Mesendoderm (in vitro differentiated cells): ENCODE measurements around the gene SLC35E4.

Experiments used
- DNase-seq: peaks from one replicate; pipeline ENCODE4 v3.0.0; 2013
- H2AK5ac ChIP-seq: 2 replicates; pipeline ENCODE4 v1.6.1; 2013; ENCODE audit warnings: low read length, inconsistent platforms
- H2BK120ac ChIP-seq: 2 replicates; pipeline ENCODE4 v1.6.1; 2013; ENCODE audit warnings: low read depth, mild to moderate bottlenecking, low read length, moderate library complexity, mixed read lengths
- H2BK15ac ChIP-seq: replicated peaks from 2 replicates; pipeline ENCODE4 v1.6.1; 2013; ENCODE audit warnings: low read depth, mild to moderate bottlenecking, moderate library complexity
- H2BK5ac ChIP-seq: 2 replicates; pipeline ENCODE4 v1.6.1; 2013; ENCODE audit warnings: low read length, inconsistent platforms
- H3K18ac ChIP-seq: 2 replicates; pipeline ENCODE4 v1.6.1; 2013; ENCODE audit warnings: mild to moderate bottlenecking, low read length, mixed read lengths
- H3K23ac ChIP-seq: one replicate; pipeline ENCODE4 v1.6.1; 2013; ENCODE audit warnings: low read length
- H3K27ac ChIP-seq: 2 replicates; pipeline ENCODE4 v1.5.1; 2013; ENCODE audit warnings: low read depth, mild to moderate bottlenecking, inconsistent platforms, low read length, moderate library complexity
- H3K27me3 ChIP-seq: 2 replicates; pipeline ENCODE4 v1.6.1; 2013; ENCODE audit warnings: low read length, control low read depth, mild to moderate bottlenecking, inconsistent platforms; ENCODE audit not compliant: insufficient read depth, poor library complexity
- H3K36me3 ChIP-seq: 2 replicates; pipeline ENCODE4 v1.6.1; 2013; ENCODE audit warnings: low read length, inconsistent platforms; ENCODE audit not compliant: control insufficient read depth, insufficient read depth
- H3K4ac ChIP-seq: one replicate; pipeline ENCODE4 v1.6.1; 2013; ENCODE audit warnings: low read depth, mild to moderate bottlenecking, low read length, moderate library complexity
- H3K4me1 ChIP-seq: 2 replicates; pipeline ENCODE4 v1.6.1; 2013; ENCODE audit warnings: low read depth, low read length, inconsistent platforms; ENCODE audit not compliant: control insufficient read depth
- H3K4me2 ChIP-seq: 2 replicates; pipeline ENCODE4 v1.6.1; 2013; ENCODE audit warnings: low read length
- H3K4me3 ChIP-seq: 2 replicates; pipeline ENCODE4 v1.5.1; 2013; ENCODE audit warnings: mild to moderate bottlenecking, low read length
- H3K56ac ChIP-seq: one replicate; pipeline ENCODE4 v1.6.1; 2013; ENCODE audit warnings: low read length
- H3K79me1 ChIP-seq: 2 replicates; pipeline ENCODE4 v1.6.1; 2013; ENCODE audit warnings: low read length, inconsistent platforms
- H3K79me2 ChIP-seq: 2 replicates; pipeline ENCODE4 v1.6.1; 2013; ENCODE audit warnings: mild to moderate bottlenecking, low read length; ENCODE audit not compliant: control insufficient read depth, insufficient read depth
- H3K9ac ChIP-seq: 2 replicates; pipeline ENCODE4 v1.6.1; 2013; ENCODE audit warnings: low read length, inconsistent platforms
- H4K5ac ChIP-seq: one replicate; pipeline ENCODE4 v1.6.1; 2013; ENCODE audit warnings: low read length
- H4K8ac ChIP-seq: one replicate; pipeline ENCODE4 v1.6.1; 2013; ENCODE audit warnings: low read depth, mild to moderate bottlenecking, control low read depth, low read length, moderate library complexity
- WGBS: extraction: QIAGEN DNeasy Blood & Tissue Kit; methylation state at CpG from one replicate; pipeline ENCODE4 v1.1.7; 2013; ENCODE audit warnings: low lambda C conversion rate, missing lambda C conversion rate; ENCODE audit not compliant: insufficient coverage; ENCODE audit errors: extremely low coverage; 5-methylcytosine and 5-hydroxymethylcytosine counted together

SLC35E4 gene

GRCh38 chr22:30637701-30638114 is 2.1 kb downstream of the SLC35E4 start:
- DNase-seq: peak; percentile 60

GRCh38 chr22:30640361-30640760 is 4.8 kb downstream of the SLC35E4 start:
- WGBS: no CpG with 5 or more reads among the region's 4 CpGs
- H3K4me2 ChIP-seq: no peak overlapping the region
- H3K79me1 ChIP-seq: no peaks in the 10 kb centered on the region
- H3K9ac ChIP-seq: no peak overlapping the region
- no peak overlapping the region for H2BK120ac ChIP-seq
- no peak overlapping the region for H2BK5ac ChIP-seq
- H4K8ac ChIP-seq: no peak overlapping the region
- no peak overlapping the region for H2AK5ac ChIP-seq
- H3K4ac ChIP-seq: no peak overlapping the region
- no peak overlapping the region for H3K4me3 ChIP-seq
- H2BK15ac ChIP-seq: no peak overlapping the region
- no peak overlapping the region for H3K56ac ChIP-seq
- no peak for DNase-seq
- H3K36me3 ChIP-seq: no peaks in the 10 kb centered on the region
- no peak overlapping the region for H4K5ac ChIP-seq
- H3K18ac ChIP-seq: no peak overlapping the region
- no peaks in the 10 kb centered on the region for H3K27me3 ChIP-seq
- H3K23ac ChIP-seq: no peak overlapping the region
- no peak overlapping the region for H3K27ac ChIP-seq
- no peaks in the 10 kb centered on the region for H3K4me1 ChIP-seq
- no peaks in the 10 kb centered on the region for H3K79me2 ChIP-seq

More at GRCh38 chr22:30637701-30638114, 2.1 kb downstream of the SLC35E4 start:
- Histone ChIP-seq H3K36me3 (no peaks in the 10 kb centered on the region), H3K4me1 (no peaks in the 10 kb centered on the region), H3K56ac (no peak overlapping the region), H3K4ac (no peak overlapping the region), H2BK120ac (no peak overlapping the region), H3K79me1 (no peaks in the 10 kb centered on the region), H3K27ac (no peak overlapping the region), H2BK5ac (no peak overlapping the region), H2BK15ac (no peak overlapping the region), H3K79me2 (no peaks in the 10 kb centered on the region), H4K5ac (no peak overlapping the region), H2AK5ac (no peak overlapping the region), H3K4me3 (no peak overlapping the region), H3K27me3 (no peaks in the 10 kb centered on the region), H4K8ac (no peak overlapping the region), H3K23ac (no peak overlapping the region), H3K4me2 (no peak overlapping the region), H3K9ac (no peak overlapping the region), H3K18ac (no peak overlapping the region)
- no CpG with 5 or more reads among the region's 1 CpG for WGBS

- WGBS: no CpG with 5 or more reads among the region's 4 CpGs
Observed at GRCh38 chr22:30640839-30641430, 5.4 kb downstream of the SLC35E4 start.

GRCh38 chr22:30643055-30643875 is 7.7 kb downstream of the SLC35E4 start:
- Histone ChIP-seq H2BK5ac (no peak overlapping the region), H3K4me2 (no peak overlapping the region), H3K27ac (no peak overlapping the region), H2BK120ac (no peak overlapping the region), H3K56ac (no peak overlapping the region), H3K4ac (no peak overlapping the region), H3K9ac (no peak overlapping the region), H4K8ac (no peak overlapping the region), H3K79me2 (no peaks in the 10 kb centered on the region), H3K36me3 (no peaks in the 10 kb centered on the region), H2BK15ac (no peak overlapping the region), H3K4me3 (no peak overlapping the region), H3K79me1 (no peaks in the 10 kb centered on the region), H3K4me1 (no peaks in the 10 kb centered on the region), H3K18ac (no peak overlapping the region), H3K23ac (no peak overlapping the region), H4K5ac (no peak overlapping the region), H3K27me3 (no peaks in the 10 kb centered on the region), H2AK5ac (no peak overlapping the region)
- DNase-seq: no peak
- WGBS: no CpG with 5 or more reads among the region's 16 CpGs

More at GRCh38 chr22:30640839-30641430, 5.4 kb downstream of the SLC35E4 start:
- H4K5ac ChIP-seq: no peak overlapping the region
- H3K4ac ChIP-seq: no peak overlapping the region
- H2AK5ac ChIP-seq: no peak overlapping the region
- no peaks in the 10 kb centered on the region for H3K4me1 ChIP-seq
- H3K4me3 ChIP-seq: no peak overlapping the region
- no peaks in the 10 kb centered on the region for H3K27me3 ChIP-seq
- no peak overlapping the region for H2BK5ac ChIP-seq
- no peak overlapping the region for H2BK120ac ChIP-seq
- DNase-seq: no peak
- H3K18ac ChIP-seq: no peak overlapping the region
- no peak overlapping the region for H2BK15ac ChIP-seq
- no peak overlapping the region for H4K8ac ChIP-seq
- no peak overlapping the region for H3K27ac ChIP-seq
- H3K9ac ChIP-seq: no peak overlapping the region
- no peaks in the 10 kb centered on the region for H3K79me2 ChIP-seq
- H3K4me2 ChIP-seq: no peak overlapping the region
- no peaks in the 10 kb centered on the region for H3K79me1 ChIP-seq
- no peak overlapping the region for H3K23ac ChIP-seq
- H3K36me3 ChIP-seq: no peaks in the 10 kb centered on the region
- H3K56ac ChIP-seq: no peak overlapping the region

- no peak overlapping the region for H4K5ac ChIP-seq
- H3K36me3 ChIP-seq: no peaks in the 10 kb centered on the region
- no peak overlapping the region for H3K18ac ChIP-seq
- no peak overlapping the region for H3K23ac ChIP-seq
- no peaks in the 10 kb centered on the region for H3K79me2 ChIP-seq
- no peak overlapping the region for H3K4me3 ChIP-seq
- no peak overlapping the region for H3K4me2 ChIP-seq
- no peaks in the 10 kb centered on the region for H3K79me1 ChIP-seq
- no peak for DNase-seq
- WGBS: no CpG with 5 or more reads among the region's 25 CpGs
- H2BK15ac ChIP-seq: no peak overlapping the region
- H2BK5ac ChIP-seq: no peak overlapping the region
- no peak overlapping the region for H3K56ac ChIP-seq
- no peak overlapping the region for H2BK120ac ChIP-seq
- no peak overlapping the region for H3K27ac ChIP-seq
- H2AK5ac ChIP-seq: no peak overlapping the region
- H3K27me3 ChIP-seq: no peaks in the 10 kb centered on the region
- no peak overlapping the region for H4K8ac ChIP-seq
- no peak overlapping the region for H3K9ac ChIP-seq
- H3K4ac ChIP-seq: no peak overlapping the region
- H3K4me1 ChIP-seq: no peaks in the 10 kb centered on the region
Observed at GRCh38 chr22:30646518-30647160, 11.1 kb downstream of the SLC35E4 start.
